Activated CD8-positive, alpha-beta T cell treated with anti-CD3 and anti-CD28 coated beads, Interleukin-2, amount 10 ng/mL, durations not matched to agents 7 days and 5 days (primary cell): Measurements from ENCODE around the gene GRM8. TPM values are rescaled to one million over a fixed set of nuclear protein-coding genes. Genes with fewer than 3 reads are reported as not detected.

Experiments
- ATAC-seq: fragments of 150-1000 bp; cut with Tn5 transposase; one replicate; pipeline ENCODE4 v1.10.0; 2021; ENCODE audit warnings: moderate library complexity
- CTCF ChIA-PET: fragments of 350-600 bp; sonication (Branson Sonifier 250); formaldehyde crosslinking; loops from one replicate; lab custom pipeline; 2021; ENCODE audit warnings: antibody characterized with exemption; lab: Charles Lee
- POLR2A ChIA-PET: fragments of 350-600 bp; sonication (Branson Sonifier 250); formaldehyde crosslinking; loops from one replicate; lab custom pipeline; 2021; ENCODE audit warnings: antibody characterized with exemption; lab: Charles Lee
- DNase-seq: peaks from one replicate; pipeline ENCODE4 v3.0.0-alpha.2; 2020
- H3K27ac Mint-ChIP-seq: one replicate; pipeline ENCODE4 v1.8.0; 2021; ENCODE audit warnings: mild to moderate bottlenecking, mixed read lengths
- H3K27me3 Mint-ChIP-seq: one replicate; pipeline ENCODE4 v1.8.0; 2021; ENCODE audit warnings: low read depth, mixed read lengths
- H3K36me3 Mint-ChIP-seq: one replicate; pipeline ENCODE4 v1.8.0; 2021; ENCODE audit warnings: low read depth, mixed read lengths
- H3K4me1 Mint-ChIP-seq: one replicate; pipeline ENCODE4 v1.8.0; 2021; ENCODE audit warnings: low read depth, mixed read lengths
- H3K4me3 Mint-ChIP-seq: one replicate; pipeline ENCODE4 v1.8.0; 2021; ENCODE audit warnings: mild to moderate bottlenecking, mixed read lengths
- H3K9me3 Mint-ChIP-seq: one replicate; pipeline ENCODE4 v1.8.0; 2022; ENCODE audit warnings: mixed read lengths; ENCODE audit not compliant: insufficient read depth
- microRNA-seq: library from miRNA; unstranded; fragments of <30 nt; microRNA quantifications from one replicate; pipeline ENCODE4 v1.2.0, GENCODE V29; 2022
- total RNA-seq, 2 experiments: library from RNA; stranded (reverse); gene quantifications; one replicate each; pipeline ENCODE4 v1.2.3, GENCODE V29; 2021

The GRM8 gene
- total RNA-seq, 2 experiments from 2014 or later, result not detected

- H3K36me3 Mint-ChIP-seq, result no peaks in the 10 kb centered on the region
- DNase-seq (no peak), ATAC-seq (no peak)
- H3K9me3 Mint-ChIP-seq, result peaks cover 10% of the 10 kb centered on the region
- POLR2A ChIA-PET, result no interaction called here
- H3K27me3 Mint-ChIP-seq, result no peaks in the 10 kb centered on the region
- H3K27ac Mint-ChIP-seq, result no peak overlapping the region
- CTCF ChIA-PET, result no interaction called here
- no peak overlapping the region for H3K4me3 Mint-ChIP-seq
- no peaks in the 10 kb centered on the region for H3K4me1 Mint-ChIP-seq
Observed at GRCh38 chr7:126419047-126419446, 833.7 kb downstream of the GRM8 start.

DNA sequence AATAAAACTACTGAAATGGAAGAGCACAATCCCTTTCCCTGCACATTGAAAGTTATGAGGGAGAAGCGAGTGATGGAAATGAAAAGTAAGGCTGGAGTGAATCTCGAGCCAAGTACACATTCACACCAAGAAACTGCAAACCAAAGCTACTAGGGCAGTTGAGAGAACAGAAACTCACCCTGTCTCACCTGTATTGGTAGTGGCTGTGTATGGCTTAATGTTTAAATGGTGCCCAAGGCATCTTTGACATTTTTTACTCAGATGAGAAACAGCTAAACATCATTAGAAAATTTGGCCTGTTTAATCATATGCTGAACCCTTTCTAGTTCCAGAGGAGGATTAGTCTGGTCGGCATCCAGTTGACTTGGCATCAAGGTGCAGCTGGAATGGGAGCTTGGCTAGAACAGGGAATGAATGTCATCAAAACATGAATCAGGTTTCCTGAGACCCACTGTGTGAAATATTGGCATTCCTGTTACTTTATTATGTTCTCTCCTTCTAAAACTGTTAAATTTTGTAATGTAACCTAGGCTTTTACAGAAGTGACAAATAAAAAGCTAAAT lies 840.8 kb downstream of the GRM8 start:
- Mint-ChIP-seq H3K4me1 (no peaks in the 10 kb centered on the region), H3K36me3 (no peaks in the 10 kb centered on the region), H3K4me3 (no peak overlapping the region), H3K27me3 (no peaks in the 10 kb centered on the region), H3K9me3 (peaks cover 6% of the 10 kb centered on the region), H3K27ac (no peak overlapping the region)
- POLR2A ChIA-PET, result no interaction called here
- CTCF ChIA-PET, result no interaction called here
- DNase-seq, result no peak
- ATAC-seq, result no peak

- CTCF ChIA-PET, result no interaction called here
- peaks cover under 1% of the 10 kb centered on the region for H3K9me3 Mint-ChIP-seq
- H3K27me3 Mint-ChIP-seq, result no peaks in the 10 kb centered on the region
- no peak for DNase-seq
- H3K36me3 Mint-ChIP-seq, result no peaks in the 10 kb centered on the region
- H3K4me3 Mint-ChIP-seq, result no peak overlapping the region
- no peaks in the 10 kb centered on the region for H3K4me1 Mint-ChIP-seq
- ATAC-seq, result no peak
- no peak overlapping the region for H3K27ac Mint-ChIP-seq
- POLR2A ChIA-PET, result no interaction called here
Observed at GRCh38 chr7:126411032-126411820, 841.5 kb downstream of the GRM8 start.

- POLR2A ChIA-PET, result no interaction called here
- Mint-ChIP-seq H3K4me3 (no peak overlapping the region), H3K4me1 (no peaks in the 10 kb centered on the region), H3K36me3 (no peaks in the 10 kb centered on the region), H3K27ac (no peak overlapping the region), H3K27me3 (no peaks in the 10 kb centered on the region), H3K9me3 (no peaks in the 10 kb centered on the region)
- ATAC-seq (no peak), DNase-seq (no peak)
- CTCF ChIA-PET, result no interaction called here
Observed at GRCh38 chr7:126403040-126403439, 849.7 kb downstream of the GRM8 start.

DNA sequence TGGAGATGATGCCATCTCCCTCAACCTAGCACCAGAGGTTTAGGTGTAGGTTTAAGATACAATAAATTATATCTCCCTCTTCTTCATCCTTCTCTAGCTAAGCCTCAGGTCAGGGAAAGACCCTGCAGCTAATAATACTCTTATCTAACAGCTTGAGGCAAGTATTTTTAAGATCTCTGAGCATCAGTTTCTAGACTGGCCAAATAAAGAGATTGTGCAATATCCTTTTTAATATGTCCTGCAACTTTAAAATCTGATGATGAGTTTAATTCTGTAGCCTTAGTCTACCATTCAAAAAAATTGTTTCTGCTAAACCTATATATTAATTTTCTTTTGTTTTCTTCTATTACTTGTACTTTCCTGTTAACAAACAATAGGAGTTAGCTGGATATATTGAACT lies 850.8 kb downstream of the GRM8 start:
- Mint-ChIP-seq H3K4me3 (no peak overlapping the region), H3K9me3 (no peaks in the 10 kb centered on the region), H3K36me3 (no peaks in the 10 kb centered on the region), H3K27me3 (no peaks in the 10 kb centered on the region), H3K27ac (no peak overlapping the region), H3K4me1 (no peaks in the 10 kb centered on the region)
- POLR2A ChIA-PET, result no interaction called here
- DNase-seq (no peak), ATAC-seq (no peak)
- CTCF ChIA-PET, result no interaction called here

DNA sequence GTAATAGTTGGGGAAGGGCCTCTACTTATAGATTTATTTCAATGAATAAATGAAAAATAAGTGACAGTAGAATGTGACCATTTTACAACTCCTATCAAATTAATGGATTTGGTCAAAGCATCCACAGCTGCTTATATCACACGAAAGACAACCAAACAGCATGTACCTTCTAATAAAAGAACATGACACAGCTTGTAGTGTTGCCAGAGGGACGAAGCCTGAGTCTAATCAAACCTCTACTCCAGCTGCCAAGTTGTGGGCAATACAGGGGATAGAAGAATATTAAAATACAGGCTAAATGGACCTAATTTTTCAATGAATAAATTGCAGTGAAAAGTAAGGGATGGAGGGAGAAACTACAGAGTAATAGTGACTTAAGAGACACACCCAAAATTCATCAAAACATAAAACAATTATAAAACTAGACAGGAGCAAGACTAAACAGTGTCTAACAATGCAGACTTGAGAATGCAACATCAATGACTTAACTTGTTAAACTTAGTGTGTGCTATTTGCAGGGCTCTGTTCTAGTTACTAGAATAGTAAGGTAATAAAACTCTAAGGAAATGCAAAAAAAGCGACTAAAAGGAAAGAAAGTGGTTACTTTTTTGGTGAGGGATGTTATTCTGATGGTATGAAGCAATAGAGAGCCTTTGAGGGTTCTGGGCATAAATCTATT lies 853.8 kb downstream of the GRM8 start:
- Mint-ChIP-seq H3K36me3 (no peaks in the 10 kb centered on the region), H3K27me3 (no peaks in the 10 kb centered on the region), H3K4me3 (no peak overlapping the region), H3K27ac (no peak overlapping the region), H3K4me1 (no peaks in the 10 kb centered on the region), H3K9me3 (peaks cover 8% of the 10 kb centered on the region)
- CTCF ChIA-PET, result no interaction called here
- POLR2A ChIA-PET, result no interaction called here
- ATAC-seq (no peak), DNase-seq (no peak)

GRCh38 chr7:126398285-126398684 lies 854.5 kb downstream of the GRM8 start:
- ATAC-seq, result no peak
- Mint-ChIP-seq H3K27ac (no peak overlapping the region), H3K27me3 (no peaks in the 10 kb centered on the region), H3K4me3 (no peak overlapping the region), H3K36me3 (no peaks in the 10 kb centered on the region), H3K9me3 (peaks cover 8% of the 10 kb centered on the region), H3K4me1 (no peaks in the 10 kb centered on the region)
- ChIA-PET POLR2A (no interaction called here), CTCF (no interaction called here)
- no peak for DNase-seq

DNA sequence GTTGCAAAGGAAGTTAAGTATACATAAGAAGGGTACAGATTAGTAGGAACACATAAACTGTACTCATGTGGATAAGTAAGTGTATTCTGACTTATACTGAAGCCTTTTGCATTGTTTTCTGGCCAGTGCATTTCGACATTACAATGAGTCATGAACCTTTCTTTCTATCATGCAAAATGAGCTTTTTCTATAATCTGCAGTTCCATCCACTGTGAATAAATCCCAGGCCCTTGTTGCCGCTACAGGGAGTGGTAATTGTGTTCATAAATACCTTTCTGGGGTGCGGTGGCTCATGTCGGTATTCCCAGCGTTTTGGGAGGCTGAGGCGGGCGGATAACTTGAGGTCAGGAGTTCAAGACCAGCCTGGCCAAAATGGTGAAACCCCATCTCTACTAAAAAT lies 858.3 kb downstream of the GRM8 start:
- CTCF ChIA-PET, result no interaction called here
- H3K36me3 Mint-ChIP-seq, result no peaks in the 10 kb centered on the region
- peaks cover 11% of the 10 kb centered on the region for H3K9me3 Mint-ChIP-seq
- no peaks in the 10 kb centered on the region for H3K4me1 Mint-ChIP-seq
- ATAC-seq (no peak), DNase-seq (no peak)
- no peak overlapping the region for H3K4me3 Mint-ChIP-seq
- POLR2A ChIA-PET, result no interaction called here
- H3K27ac Mint-ChIP-seq, result no peak overlapping the region
- H3K27me3 Mint-ChIP-seq, result no peaks in the 10 kb centered on the region

Small RNA genes within 50 kb of the gene (microRNA-seq; reads per million reads assigned to microRNA genes)
- not detected for gene MIR592

Other genes starting within 250 kb of the GRM8 start
- gene ZNF800, start 139.8 kb upstream of the GRM8 start, total RNA-seq, result 10 to 100 TPM; 40.7 to 43.2 TPM